Left kidney (tissue), 8 donors: ENCODE measurements around the gene OR2J2. TPM values are rescaled to one million over a fixed set of nuclear protein-coding genes. Genes with fewer than 3 reads are reported as not detected.
"Not testable (repeated sequence)": the region's sequence is repeated elsewhere in the genome, so short reads cannot be mapped to it uniquely, and the experiment has no call there.

Source experiments
- DNase-seq: peaks from one replicate; pipeline ENCODE4 v3.0.0-alpha.2; 2013
- long read RNA-seq, 8 donors: transcript quantifications; one replicate each; lab custom pipeline, GENCODE V29; 2026
- polyA plus RNA-seq: library from polyadenylated mRNA; unstranded; fragments of 120-200 nt; gene quantifications from one replicate; pipeline ENCODE4 v1.2.1, GENCODE V29; 2013; ENCODE audit not compliant: insufficient read length

OR2J2 gene
- polyA plus RNA-seq = not detected
- long read RNA-seq, donor 1 = 0 reads
- long read RNA-seq, donor 2 = 0 reads
- long read RNA-seq, donor 3 = 0 reads
- long read RNA-seq, donor 4 = 0 reads
- long read RNA-seq, donor 5 = 0 reads
- long read RNA-seq, donor 6 = 0 reads
- long read RNA-seq, donor 7 = 0 reads
- long read RNA-seq, donor 8 = 0 reads

GRCh38 chr6:29170607-29171006 lies at the start of gene OR2J2:
OR2J2 (plus strand) TSS chr6:29170907; CDS start chr6:29173636, 2,729 bp downstream.
- not testable (repeated sequence) for DNase-seq

- DNase-seq = no peak
These were observed 41.2 kb upstream of the OR2J2 start for GRCh38 chr6:29129326-29130012.

DNA sequence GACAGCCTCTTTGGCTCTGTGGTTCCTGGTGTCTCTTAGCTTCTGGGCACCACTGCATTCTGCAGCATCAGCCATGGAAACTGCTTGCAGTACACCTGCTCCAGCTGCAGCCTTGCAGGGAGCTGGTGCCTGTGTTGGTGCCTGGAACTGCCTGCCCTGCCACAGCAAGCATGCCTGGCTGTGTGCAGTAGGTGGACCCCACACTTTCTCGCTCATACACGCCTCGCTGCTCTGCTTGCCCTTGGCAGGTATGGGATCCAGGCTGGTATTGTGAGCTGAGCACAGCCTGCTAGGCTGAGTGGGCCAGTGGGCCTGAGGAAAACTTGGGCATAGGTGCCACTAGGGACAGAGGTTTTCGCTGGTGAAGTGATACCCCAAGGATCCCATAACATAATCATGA lies 40.1 kb upstream of the OR2J2 start:
- DNase-seq = no peak

DNA sequence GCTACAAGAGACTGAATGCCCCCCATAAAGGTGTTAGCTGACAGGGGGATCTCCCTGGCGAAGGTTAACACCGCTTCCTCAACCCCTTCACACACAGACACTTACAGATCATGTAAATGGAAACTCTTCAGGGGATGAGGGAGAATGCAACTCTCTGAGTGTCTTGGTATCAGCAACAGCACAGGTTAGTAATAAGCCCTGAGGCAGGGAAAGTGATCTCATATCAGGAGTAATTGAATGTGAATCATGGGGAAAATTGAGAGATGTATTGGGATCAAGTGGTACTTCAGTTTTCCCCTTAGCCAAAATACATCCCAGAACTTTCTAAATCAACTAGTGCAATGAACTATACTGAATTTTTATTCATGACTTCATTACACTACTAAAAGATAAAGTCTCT lies 39.0 kb upstream of the OR2J2 start:
- DNase-seq = no peak

DNA sequence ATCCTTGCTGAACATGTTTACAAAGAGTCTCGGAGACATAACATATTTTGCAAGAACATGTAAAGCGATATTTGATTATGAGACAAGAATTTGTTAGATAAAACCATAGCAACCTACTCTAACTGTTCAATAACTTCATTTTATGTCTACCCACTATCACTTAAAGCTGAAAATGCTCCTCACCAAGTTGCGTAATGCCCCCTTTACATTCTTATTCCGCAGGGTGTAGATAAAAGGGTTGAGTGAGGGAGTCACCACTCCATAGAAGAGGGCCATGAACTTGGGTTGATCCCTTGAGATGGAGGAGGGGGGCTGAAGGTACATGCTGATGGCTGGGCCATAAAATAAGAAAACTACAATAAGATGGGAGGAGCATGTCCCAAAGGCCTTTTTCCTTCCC lies 33.0 kb upstream of the OR2J2 start:
- DNase-seq = no peak

- DNase-seq = no peak
These were observed 29.1 kb upstream of the OR2J2 start for GRCh38 chr6:29141606-29142005.

DNA sequence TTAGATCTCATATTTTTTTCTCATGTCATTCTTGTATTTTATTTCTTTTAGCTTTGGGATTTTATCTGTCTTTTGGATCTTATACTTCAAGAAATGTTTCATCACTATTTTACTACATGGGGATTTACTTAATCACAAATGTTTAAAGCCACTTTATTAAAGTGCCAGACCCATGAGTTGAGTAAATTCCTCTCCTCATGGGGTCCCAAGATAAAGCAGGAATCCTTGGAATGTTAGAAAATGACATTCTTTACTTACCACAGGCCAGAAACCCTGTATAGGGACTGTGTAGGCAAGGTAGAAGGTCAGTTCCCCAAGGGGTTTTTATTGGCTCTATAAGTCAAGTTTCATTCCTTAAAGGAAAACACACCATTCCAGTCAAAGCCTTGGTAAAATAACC lies 28.4 kb upstream of the OR2J2 start:
- DNase-seq = no peak

GRCh38 chr6:29146179-29146578 lies 24.5 kb upstream of the OR2J2 start:
- DNase-seq = no peak

DNA sequence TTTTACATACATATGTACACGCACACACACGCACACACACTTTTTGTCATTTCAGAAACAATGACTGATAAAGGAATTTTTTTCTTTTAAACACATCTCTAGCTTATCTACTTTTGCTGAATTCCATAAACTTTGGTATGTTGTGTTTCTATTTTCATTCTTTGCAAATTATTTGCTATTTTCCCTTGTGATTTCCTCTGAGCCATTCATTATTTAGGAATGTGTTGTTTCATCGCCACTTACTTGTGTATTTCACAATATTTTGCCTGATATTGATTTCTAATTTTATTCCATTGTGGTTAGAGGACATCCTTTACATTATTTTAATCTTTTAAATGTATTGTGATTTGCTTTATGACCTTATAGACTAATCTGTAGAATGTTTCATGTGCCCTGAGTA lies 23.6 kb upstream of the OR2J2 start:
- DNase-seq = no peak

GRCh38 chr6:29149444-29149843 lies 21.3 kb upstream of the OR2J2 start:
- DNase-seq = not testable (repeated sequence)

- no peak for DNase-seq
These were observed 17.6 kb upstream of the OR2J2 start for GRCh38 chr6:29153083-29153482.

- not testable (repeated sequence) for DNase-seq
These were observed 15.5 kb upstream of the OR2J2 start for GRCh38 chr6:29155182-29155581.

GRCh38 chr6:29159922-29160321 lies 10.8 kb upstream of the OR2J2 start:
- not testable (repeated sequence) for DNase-seq

DNA sequence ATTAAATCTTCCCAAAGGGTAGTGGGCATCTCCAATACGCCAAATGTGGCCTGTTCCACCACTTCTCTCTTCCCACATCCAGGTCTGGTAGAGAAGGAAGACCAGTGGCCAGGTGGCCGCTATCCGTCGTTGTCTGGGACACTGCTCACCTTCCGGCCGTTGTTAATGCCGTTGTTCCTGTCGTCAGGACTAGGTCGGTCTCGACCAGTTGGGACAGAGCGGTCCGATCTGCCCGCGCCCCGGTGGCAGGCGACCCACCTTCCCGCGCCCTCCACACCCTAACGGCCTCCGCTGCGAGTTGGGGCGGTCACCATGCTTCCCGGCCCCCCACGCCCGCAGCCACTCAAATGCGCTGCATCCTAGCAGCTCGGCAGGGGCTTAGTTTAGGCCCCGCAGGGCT lies 5.1 kb upstream of the OR2J2 start:
- DNase-seq = not testable (repeated sequence)

- DNase-seq = no peak
These were observed 1.0 kb downstream of the OR2J2 start for GRCh38 chr6:29171736-29172135.

- DNase-seq = no peak
These were observed 12.9 kb downstream of the OR2J2 start for GRCh38 chr6:29183594-29183993.

- not testable (repeated sequence) for DNase-seq
These were observed 18.0 kb downstream of the OR2J2 start for GRCh38 chr6:29188659-29189058.

- DNase-seq = no peak
These were observed 30.3 kb downstream of the OR2J2 start for GRCh38 chr6:29200767-29201662.

DNA sequence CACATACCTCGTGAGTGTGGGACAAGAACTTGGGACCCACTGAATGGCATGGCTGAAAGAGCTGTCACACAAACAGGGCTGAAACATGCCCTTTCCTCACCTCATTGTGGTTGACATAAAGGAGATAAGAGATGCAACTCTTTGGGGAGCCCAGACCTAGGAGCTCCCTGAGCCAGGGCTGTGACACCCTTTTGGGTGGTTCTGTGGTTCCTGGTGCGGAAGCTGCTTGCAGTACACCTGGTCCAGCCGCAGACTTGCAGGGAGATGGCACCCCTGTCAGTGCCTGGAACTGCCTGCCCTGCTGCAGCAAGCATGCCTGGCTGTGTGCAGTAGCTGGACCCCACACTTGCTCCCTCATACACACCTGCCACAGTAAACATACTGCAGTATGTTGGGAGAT lies 31.3 kb downstream of the OR2J2 start:
- no peak for DNase-seq

DNA sequence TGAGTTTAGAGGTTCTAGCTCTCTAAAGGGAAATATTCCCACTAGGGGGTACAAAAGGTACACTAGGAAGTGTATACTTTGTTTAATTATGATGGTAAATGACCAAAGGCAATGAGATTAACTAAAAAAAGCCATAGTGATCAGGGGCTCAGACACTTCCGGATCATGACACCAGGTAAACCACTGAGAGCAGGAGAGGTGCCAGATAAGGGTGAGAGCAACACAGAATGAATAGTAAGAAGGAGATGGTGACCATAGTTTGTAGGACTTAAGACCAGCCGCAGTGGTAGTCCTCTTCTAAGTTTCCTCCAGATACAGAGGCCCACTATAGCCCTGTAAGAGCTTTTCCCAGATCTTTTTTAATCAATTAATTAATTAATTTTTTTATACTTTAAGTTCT lies 40.8 kb downstream of the OR2J2 start:
- DNase-seq = no peak

GRCh38 chr6:29216528-29216927 lies 45.8 kb downstream of the OR2J2 start:
- no peak for DNase-seq

GRCh38 chr6:29217242-29217641 lies 46.5 kb downstream of the OR2J2 start:
- not testable (repeated sequence) for DNase-seq

- not testable (repeated sequence) for DNase-seq
These were observed 47.3 kb downstream of the OR2J2 start for GRCh38 chr6:29218056-29218455.
